GM19239 (cell line): ENCODE results near the gene ADAR.

Experiments
- DNase-seq: peaks from one replicate; pipeline ENCODE4 v3.0.0; 2011; ENCODE audit warnings: low spot score; ENCODE audit not compliant: insufficient read length
- FAIRE-seq: peaks from 2 replicates; lab custom pipeline; 2011; peaks lifted over from hg19 to GRCh38; lab: Jason Lieb, UNC

ADAR gene

GRCh38 chr1:154559466-154560044 is 48.4 kb downstream of the ADAR start:
- DNase-seq (peak; percentile 75), FAIRE-seq (peak; percentile 98)

GRCh38 chr1:154558720-154559465 is 49.1 kb downstream of the ADAR start:
- FAIRE-seq, result no peak
- DNase-seq, result peak; percentile 98

- DNase-seq, result no peak
- FAIRE-seq, result no peak
Measured at GRCh38 chr1:154557939-154558719, 49.9 kb downstream of the ADAR start, which contains the start of gene UBE2Q1. Gene UBE2Q1, minus strand, starts transcription at chr1:154558662. Its CDS starts 109 bp downstream, at chr1:154558553.

GRCh38 chr1:154557248-154557938 is 50.6 kb downstream of the ADAR start:
- FAIRE-seq, result peak; percentile 71

GRCh38 chr1:154556422-154556821 is 51.6 kb downstream of the ADAR start:
- DNase-seq (no peak), FAIRE-seq (no peak)

More at GRCh38 chr1:154557248-154557938, 50.6 kb downstream of the ADAR start:
- no peak for DNase-seq

GRCh38 chr1:154553056-154554030 is 54.6 kb downstream of the ADAR start:
- DNase-seq (no peak), FAIRE-seq (no peak)

GRCh38 chr1:154552036-154552435 is 56.0 kb downstream of the ADAR start:
- DNase-seq (no peak), FAIRE-seq (no peak)

GRCh38 chr1:154551474-154551873 is 56.5 kb downstream of the ADAR start:
- DNase-seq (no peak), FAIRE-seq (no peak)

- DNase-seq (no peak), FAIRE-seq (no peak)
Measured at GRCh38 chr1:154550657-154551056, 57.3 kb downstream of the ADAR start.

GRCh38 chr1:154550070-154550469 is 57.9 kb downstream of the ADAR start:
- DNase-seq, result no peak

GRCh38 chr1:154549202-154549770 is 58.7 kb downstream of the ADAR start:
- FAIRE-seq, result no peak
- DNase-seq, result no peak

More at GRCh38 chr1:154550070-154550469, 57.9 kb downstream of the ADAR start:
- FAIRE-seq, result no peak

- no peak for FAIRE-seq
Measured at GRCh38 chr1:154548028-154548427, 60.0 kb downstream of the ADAR start.

GRCh38 chr1:154547105-154547732 is 60.8 kb downstream of the ADAR start:
- no peak for DNase-seq
- no peak for FAIRE-seq

More at GRCh38 chr1:154548028-154548427, 60.0 kb downstream of the ADAR start:
- no peak for DNase-seq

- peak; percentile 73 for FAIRE-seq
- DNase-seq, result peak; percentile 70
Measured at GRCh38 chr1:154546264-154547063, 61.5 kb downstream of the ADAR start.

GRCh38 chr1:154541231-154541630 is 66.8 kb downstream of the ADAR start:
- FAIRE-seq, result no peak
- DNase-seq, result no peak

GRCh38 chr1:154539486-154540483 is 68.2 kb downstream of the ADAR start:
- FAIRE-seq (no peak), DNase-seq (no peak)
